NCI-H2227 treated with DMSO at 0.1 percent for 48 hours (cell line): ENCODE data around the gene RXRA.

ENCODE experiments used
- DNase-seq: peaks from one replicate; lab custom pipeline; 2025; lab: John Stamatoyannopoulos, UW

RXRA gene

DNA sequence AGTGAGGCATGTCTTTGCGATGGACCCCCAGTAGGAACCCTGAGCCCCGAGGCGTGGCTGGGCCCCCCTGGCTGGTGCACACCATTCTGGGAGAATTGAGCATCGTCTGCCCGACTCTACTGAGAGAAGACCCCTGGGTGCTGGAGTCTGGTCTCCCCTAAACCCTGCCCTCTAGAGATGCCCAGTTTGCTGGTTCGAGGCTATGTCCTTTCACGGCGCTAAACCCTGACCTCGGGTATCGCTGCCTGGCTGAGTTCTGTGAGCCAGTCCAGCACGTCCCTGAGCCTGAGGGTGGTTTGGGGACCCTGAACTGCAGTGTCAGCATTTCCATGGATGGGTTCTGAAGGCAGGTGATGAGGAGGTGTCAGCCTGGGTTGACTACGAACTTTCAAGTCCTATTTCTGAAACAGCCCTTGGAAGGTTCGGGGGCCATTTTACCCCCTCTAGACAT lies 128.8 kb downstream of the RXRA start:
- DNase-seq: no peak

GRCh38 chr9:134455537-134455933 lies 129.3 kb downstream of the RXRA start:
- no peak for DNase-seq

- peak; percentile 5 for DNase-seq
Observed at GRCh38 chr9:134455934-134456755, 129.9 kb downstream of the RXRA start.

DNA sequence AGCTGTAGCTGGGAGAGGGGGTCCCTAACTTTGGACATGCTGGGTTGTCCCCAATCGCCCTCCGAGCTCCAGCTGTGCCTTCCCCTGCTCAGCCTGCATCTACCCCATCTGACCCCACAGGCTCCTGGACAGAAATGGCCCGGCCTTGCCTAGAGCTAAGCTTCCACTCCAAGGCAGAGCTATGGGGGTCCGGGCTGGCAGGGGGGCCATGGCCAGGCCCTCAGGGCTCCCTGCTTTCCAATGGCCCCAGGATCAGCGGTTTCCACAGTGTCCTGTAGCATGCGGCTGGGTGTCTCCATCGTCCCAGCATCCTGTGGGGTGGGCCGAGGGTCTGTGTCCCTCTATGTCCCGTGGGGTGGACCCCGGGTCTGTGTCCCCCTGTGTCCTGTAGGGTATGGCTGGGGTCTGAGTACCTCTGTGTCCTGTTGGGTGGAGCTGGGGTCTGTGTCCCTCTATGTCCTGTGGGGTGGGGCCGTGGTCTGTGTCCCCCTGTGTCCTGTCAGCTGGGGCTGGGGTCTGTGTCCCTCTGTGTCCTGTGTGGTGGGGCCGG lies 130.6 kb downstream of the RXRA start:
- no peak for DNase-seq

DNA sequence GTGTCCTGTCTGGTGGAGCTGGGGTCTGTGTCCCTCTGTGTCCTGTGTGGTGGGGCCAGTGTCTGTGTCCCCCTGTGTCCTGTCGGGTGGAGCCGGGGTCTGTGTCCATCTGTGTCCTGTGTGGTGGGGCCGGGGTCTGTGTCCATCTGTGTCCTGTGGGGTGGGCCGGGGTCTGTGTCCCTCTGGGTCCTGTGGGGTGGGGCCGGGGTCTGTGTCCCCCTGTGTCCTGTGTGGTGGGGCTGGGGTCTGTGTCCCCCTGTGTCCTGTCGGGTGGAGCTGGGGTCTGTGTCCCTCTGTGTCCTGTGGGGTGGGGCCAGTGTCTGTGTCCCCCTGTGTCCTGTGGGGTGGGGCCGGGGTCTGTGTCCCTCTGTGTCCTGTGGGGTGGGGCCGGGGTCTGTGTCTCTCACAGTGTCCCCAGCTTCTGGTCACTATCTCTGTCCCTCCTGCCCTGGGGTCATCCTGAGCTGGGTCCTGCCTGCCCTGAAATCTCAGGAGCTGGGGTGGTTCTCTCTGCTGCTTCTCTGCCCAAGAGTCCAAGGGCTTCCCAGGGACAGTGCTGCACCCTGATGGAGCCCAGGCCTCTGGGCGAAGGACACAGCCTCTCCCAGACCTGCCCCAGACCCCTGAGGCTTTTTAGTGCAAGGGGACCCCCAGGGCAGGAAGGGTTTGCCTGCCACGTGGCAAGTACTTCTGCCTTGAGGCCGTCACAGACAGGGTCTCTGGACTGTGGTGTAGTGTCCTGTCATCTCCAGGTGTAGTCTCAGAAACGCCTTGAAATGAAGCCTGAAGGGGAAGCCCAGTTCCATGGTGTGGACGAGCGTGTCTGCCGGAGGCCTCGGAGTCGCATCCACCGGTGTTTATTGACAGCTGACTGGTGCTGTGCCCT lies 131.3 kb downstream of the RXRA start:
- DNase-seq: no peak

- no peak for DNase-seq
Observed at GRCh38 chr9:134458207-134459108, 132.2 kb downstream of the RXRA start.

DNA sequence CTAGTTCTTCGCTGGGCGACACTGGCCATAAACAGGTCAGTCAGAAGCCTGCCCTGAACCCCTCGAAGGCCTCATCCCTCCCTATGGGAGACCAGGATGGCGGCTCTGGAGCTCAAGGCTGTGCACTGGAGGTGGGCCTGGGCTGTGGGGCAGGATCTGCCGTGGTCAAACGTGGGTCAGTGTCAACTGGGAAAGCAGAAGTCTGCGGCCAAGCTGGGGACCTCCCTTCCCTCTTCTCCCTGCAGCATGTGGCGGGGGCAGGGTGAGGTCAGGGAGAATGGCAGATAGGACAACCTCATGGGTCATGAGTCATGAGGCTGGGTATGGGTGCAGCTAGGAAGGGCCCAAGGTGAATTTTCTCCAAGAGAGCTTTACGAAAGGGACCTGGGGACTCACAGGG lies 132.9 kb downstream of the RXRA start:
- no peak for DNase-seq

- no peak for DNase-seq
Observed at GRCh38 chr9:134459573-134459972, 133.3 kb downstream of the RXRA start.

GRCh38 chr9:134460206-134460605 lies 134.0 kb downstream of the RXRA start:
- DNase-seq: no peak

DNA sequence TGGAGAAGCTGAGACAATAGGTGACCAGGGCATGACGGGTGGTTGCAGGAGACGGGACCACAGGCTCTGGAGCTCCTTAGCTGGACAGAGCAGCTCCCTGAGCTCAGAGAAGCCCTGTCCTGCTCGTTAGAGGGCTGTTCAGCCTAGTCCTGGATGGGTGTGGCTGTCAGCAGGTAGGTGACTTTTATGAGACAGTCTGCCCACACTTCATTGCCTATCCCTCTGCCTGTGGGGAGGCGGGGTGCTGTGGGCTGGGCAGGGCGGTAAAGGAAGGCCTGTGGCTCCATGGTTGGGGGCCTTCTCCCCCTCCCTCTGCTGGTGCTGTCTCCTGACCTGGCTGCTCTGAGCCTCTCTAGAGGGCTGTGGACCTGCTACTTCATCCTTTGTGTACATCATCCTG lies 134.6 kb downstream of the RXRA start:
- DNase-seq: no peak

GRCh38 chr9:134461426-134461982 lies 135.2 kb downstream of the RXRA start:
- no peak for DNase-seq

DNA sequence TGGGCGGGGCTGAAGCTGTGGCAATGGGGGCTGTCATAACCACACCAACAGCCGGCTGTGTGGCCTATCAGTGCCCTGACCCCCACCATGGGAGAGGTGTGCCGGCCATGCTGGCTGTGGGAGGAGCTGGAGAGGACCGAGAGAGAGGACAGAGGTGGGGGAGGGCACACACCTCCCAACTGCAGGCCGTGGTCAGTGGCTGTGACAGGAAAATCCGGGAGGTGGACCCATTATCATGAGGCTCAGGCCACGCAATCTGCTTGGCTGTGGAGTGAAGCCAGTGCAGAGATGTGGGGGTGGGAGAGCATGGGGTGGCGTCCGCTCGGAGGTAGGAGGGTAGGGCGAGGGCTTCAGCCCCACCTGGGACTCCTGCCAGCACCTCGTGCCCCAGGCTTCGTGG lies 136.1 kb downstream of the RXRA start:
- no peak for DNase-seq

GRCh38 chr9:134463280-134463679 lies 137.0 kb downstream of the RXRA start:
- no peak for DNase-seq

GRCh38 chr9:134466869-134467616 lies 140.8 kb downstream of the RXRA start:
- no peak for DNase-seq

GRCh38 chr9:134468358-134468757 lies 142.1 kb downstream of the RXRA start:
- DNase-seq: no peak

DNA sequence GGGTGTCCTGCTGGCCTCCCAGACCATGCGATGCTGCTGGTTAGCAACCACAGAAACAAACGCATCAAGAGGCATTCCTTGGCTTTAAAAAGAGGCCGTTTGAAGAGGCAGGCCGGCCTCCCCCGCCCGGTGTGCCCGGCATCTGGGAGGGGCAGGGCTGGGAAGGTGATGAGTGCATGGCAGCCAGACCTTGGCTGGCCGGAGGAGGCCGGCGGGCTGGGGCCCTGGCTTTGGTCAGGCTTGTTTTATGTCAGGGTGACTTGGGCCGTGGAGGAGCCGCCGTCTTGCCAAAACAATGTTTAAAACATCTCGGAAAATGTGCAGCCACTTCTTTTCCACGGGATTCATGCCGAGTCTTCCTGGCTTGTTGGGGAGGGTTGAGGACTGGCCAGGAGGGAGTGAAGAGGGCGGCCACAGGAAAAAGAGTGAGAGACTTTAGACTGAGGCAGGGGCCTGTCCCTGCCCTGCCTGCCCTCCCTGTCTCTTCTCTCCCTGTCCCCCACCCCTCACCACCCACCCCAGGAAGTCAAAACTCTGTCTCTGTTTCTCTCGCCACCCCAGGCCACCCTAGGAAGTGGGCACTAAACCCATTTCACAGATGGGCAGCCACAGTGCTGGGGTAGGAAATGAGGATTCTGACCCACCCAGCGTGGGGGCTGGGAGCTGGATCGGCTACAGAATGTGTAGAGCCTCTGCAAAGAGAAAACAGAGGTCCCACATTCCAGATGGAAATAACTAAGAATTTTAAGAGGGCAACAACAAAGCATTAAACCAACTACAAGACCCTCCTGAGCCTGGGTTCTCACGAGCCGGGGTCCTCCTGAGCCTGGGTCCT lies 143.0 kb downstream of the RXRA start:
- no peak for DNase-seq

GRCh38 chr9:134472256-134472655 lies 146.0 kb downstream of the RXRA start:
- DNase-seq: no peak

DNA sequence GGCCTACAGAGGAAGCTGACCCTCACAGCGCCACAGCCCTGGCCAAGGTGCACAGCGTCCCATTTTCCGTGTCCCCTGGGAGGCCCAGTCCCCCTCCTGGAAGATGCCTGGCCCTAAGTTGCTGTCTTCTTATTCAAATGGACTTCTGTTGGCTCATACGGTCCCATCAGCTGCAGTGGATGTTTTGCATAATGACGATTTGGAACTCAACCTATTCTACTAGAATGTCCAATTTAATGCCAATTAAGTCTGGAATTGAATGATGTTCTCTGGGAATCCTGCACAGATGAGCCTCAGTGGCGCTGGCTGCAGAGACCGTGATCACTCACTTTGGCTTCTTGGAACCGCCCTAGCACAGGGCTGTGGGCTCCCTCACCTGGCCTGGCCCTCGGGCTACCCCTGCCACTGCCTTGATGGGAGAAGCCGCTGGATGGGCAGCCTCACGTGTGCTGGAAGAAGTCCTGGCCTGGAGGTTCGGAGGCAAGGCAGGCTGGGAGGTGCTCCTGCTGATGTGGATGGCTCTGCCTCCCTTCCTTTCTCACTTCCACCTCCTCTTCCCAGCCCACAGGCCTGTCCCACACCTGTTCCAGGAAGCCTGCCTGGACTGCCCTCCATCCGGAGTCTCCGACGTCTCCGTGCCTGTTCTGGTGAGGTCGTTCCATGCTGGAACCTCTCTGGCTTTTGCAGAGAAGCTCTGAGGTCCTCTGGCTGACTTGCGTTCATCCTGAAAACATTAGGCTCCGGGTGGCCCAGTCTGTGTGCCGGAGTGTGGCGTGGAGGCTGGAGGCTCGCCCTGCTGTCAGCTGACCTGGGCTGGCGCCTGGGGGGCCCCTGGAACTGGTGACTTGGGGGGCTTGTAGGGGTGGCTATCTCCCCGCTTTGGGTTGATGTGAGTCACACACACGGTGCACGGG lies 147.1 kb downstream of the RXRA start:
- DNase-seq: no peak

GRCh38 chr9:134474055-134474370 lies 147.8 kb downstream of the RXRA start:
- no peak for DNase-seq
